Measurements from ENCODE around the gene PTPRA.

PTPRA gene

GRCh38 chr20:3082955-3083952, 210.0 kb downstream of the PTPRA start (continued):
- TF ChIP-seq, protein P1, sequence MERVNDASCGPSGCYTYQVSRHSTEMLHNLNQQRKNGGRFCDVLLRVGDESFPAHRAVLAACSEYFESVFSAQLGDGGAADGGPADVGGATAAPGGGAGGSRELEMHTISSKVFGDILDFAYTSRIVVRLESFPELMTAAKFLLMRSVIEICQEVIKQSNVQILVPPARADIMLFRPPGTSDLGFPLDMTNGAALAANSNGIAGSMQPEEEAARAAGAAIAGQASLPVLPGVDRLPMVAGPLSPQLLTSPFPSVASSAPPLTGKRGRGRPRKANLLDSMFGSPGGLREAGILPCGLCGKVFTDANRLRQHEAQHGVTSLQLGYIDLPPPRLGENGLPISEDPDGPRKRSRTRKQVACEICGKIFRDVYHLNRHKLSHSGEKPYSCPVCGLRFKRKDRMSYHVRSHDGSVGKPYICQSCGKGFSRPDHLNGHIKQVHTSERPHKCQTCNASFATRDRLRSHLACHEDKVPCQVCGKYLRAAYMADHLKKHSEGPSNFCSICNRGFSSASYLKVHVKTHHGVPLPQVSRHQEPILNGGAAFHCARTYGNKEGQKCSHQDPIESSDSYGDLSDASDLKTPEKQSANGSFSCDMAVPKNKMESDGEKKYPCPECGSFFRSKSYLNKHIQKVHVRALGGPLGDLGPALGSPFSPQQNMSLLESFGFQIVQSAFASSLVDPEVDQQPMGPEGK (CRISPR knock-in tag; IDR thresholded peaks at IDR 0.05; ENCODE audit: borderline replicate concordance) = no peak
- TF ChIP-seq TOX (CRISPR knock-in tag; IDR thresholded peaks at IDR 0.05; ENCODE audit: borderline replicate concordance) (no peak), ISL1 (CRISPR knock-in tag; IDR thresholded peaks at IDR 0.05) (no peak)

DNA sequence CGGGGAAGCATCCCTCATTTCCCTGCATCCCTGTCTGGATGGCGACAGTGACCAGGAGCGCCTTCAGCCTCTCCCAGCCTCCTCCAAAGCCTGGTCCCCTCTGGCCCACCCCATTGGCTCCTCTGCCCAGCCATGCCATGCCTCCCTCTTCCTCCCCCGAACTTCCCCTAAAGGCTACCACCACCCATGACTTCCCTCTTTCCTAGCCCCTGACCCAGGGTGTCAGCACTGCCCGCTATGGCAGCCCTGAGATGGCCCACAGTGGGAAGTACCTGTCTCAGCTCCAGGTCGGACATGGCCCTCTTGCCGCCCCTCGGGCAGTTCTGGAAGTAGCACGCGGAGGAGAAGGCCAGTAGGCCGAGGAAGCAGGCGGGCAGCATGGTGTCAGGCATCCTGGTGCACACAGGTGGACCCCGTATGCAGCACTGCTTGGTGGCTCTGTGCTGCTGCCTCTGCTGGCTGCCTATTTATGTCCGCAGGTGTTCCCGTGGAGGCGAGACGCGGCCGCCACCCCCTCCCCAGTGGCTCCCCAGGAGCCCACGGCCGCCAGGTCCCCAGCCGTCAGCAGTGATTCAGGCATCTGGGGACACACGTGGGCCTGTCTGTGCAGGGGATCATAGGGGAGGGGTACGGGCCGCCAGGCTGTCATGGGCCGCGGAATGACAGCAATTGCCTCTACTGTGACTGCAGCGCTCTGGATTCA, 211.2 kb downstream of the PTPRA start, which contains the start of gene AVP:
Gene AVP (minus strand): TSS at position 442 of the 703 bp plus-strand sequence. CDS start 50 bp downstream, at position 392.
- no peak for ATAC-seq
- TF ChIP-seq ZFP30 (CRISPR knock-in tag; IDR thresholded peaks at IDR 0.05) (no peak), CSDC2 (CRISPR knock-in tag; IDR thresholded peaks at IDR 0.05) (no peak), TSHZ2 (CRISPR knock-in tag; IDR thresholded peaks at IDR 0.05) (no peak), TOX (CRISPR knock-in tag; IDR thresholded peaks at IDR 0.05; ENCODE audit: borderline replicate concordance) (no peak), PPARA (CRISPR knock-in tag; IDR thresholded peaks at IDR 0.05; ENCODE audit: borderline replicate concordance) (no peak), ARNTL (CRISPR knock-in tag; IDR thresholded peaks at IDR 0.05; ENCODE audit: borderline replicate concordance, low read depth) (no peak), ZFP3 (CRISPR knock-in tag; IDR thresholded peaks at IDR 0.05) (no peak), OSR1 (CRISPR knock-in tag; IDR thresholded peaks at IDR 0.05) (no peak), ISL1 (CRISPR knock-in tag; IDR thresholded peaks at IDR 0.05) (no peak), ZNF565 (CRISPR knock-in tag; conservative IDR thresholded peaks at IDR 0.05; ENCODE audit: low read depth) (no peak), ZNF8 (CRISPR knock-in tag; IDR thresholded peaks at IDR 0.05) (no peak), BACH2 (CRISPR knock-in tag; IDR thresholded peaks at IDR 0.05; ENCODE audit: borderline replicate concordance) (no peak), RARB (CRISPR knock-in tag; IDR thresholded peaks at IDR 0.05) (no peak), ESRRG (CRISPR knock-in tag; IDR thresholded peaks at IDR 0.05) (no peak), SNAI2 (CRISPR knock-in tag; IDR thresholded peaks at IDR 0.05) (no peak), TCF4 (CRISPR knock-in tag; IDR thresholded peaks at IDR 0.05; ENCODE audit: borderline replicate concordance) (no peak), CSRNP3 (CRISPR knock-in tag; IDR thresholded peaks at IDR 0.05) (no peak), POU6F1 (CRISPR knock-in tag; IDR thresholded peaks at IDR 0.05; ENCODE audit: borderline replicate concordance, low read depth) (no peak), ZC3H10 (CRISPR knock-in tag; IDR thresholded peaks at IDR 0.05) (no peak)
- TF ChIP-seq, protein P1 (CRISPR knock-in tag; IDR thresholded peaks at IDR 0.05; ENCODE audit: borderline replicate concordance) = no peak

Data from SK-N-SH treated with all-trans-retinoic acid at 6 μM for 48 hours (cell line).